ENCODE results near the gene LDHD. TPM values are rescaled to one million over a fixed set of nuclear protein-coding genes. Genes with fewer than 3 reads are reported as not detected.
A peak's percentile ranks its signal among the peaks of the same experiment; 100 is the strongest.

Gene LDHD
- total and polyA plus RNA-seq, 2 of the 13 experiments (the other 11 are each of a cell fraction or from before 2014, with no cell fraction given), result 9.1 to 9.8 TPM

DNA sequence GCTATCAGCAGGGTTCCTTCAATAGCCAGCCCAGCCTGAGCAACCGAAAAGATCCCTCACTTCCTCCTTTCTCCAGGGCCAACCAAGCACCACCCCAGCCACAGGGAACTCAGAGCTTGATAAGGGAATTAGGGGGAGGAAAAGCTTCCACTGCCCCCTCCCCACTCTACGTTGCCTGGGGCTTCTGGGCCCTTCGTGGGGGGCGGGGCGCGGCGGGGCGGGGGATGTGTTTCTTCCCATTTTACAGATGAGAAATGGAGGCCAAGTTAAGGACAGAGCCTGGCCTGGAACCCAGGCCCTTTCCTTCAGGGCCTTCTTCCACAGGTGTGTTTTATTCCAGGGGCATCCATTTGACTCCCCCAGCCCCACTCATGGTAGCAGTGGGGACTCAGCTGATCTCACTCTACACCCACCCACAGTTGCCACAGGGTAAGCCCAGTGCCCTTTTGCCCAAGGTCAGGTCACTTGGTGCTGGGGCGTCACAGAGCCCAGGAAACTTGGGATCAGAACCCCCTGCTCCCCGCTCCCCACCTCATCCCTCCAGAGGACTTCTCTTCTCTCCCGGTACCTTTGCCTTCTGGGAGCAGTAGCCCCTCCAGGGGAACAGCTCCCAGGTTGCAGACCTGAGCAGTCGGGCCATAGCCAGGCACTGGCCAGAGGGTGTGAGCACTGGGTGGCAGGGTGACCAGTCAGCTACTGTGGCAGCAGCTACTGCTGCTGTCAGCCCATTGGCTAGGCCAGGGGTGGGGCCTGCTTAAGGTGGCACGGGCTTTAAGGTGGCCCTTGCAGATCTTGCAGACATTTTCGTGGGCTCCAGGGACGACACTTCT lies at the start of gene LDHD (continued):
- TF ChIP-seq, protein P1, sequence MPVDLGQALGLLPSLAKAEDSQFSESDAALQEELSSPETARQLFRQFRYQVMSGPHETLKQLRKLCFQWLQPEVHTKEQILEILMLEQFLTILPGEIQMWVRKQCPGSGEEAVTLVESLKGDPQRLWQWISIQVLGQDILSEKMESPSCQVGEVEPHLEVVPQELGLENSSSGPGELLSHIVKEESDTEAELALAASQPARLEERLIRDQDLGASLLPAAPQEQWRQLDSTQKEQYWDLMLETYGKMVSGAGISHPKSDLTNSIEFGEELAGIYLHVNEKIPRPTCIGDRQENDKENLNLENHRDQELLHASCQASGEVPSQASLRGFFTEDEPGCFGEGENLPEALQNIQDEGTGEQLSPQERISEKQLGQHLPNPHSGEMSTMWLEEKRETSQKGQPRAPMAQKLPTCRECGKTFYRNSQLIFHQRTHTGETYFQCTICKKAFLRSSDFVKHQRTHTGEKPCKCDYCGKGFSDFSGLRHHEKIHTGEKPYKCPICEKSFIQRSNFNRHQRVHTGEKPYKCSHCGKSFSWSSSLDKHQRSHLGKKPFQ (CRISPR knock-in tag; IDR thresholded peaks at IDR 0.05; ENCODE audit: insufficient replicate concordance), result no peak
- peak; percentile 64; the same call in 1 of the 2 replicates for TF ChIP-seq ELF3 (CRISPR knock-in tag; IDR thresholded peaks at IDR 0.05)
- TF ChIP-seq MTA3 (CRISPR knock-in tag; IDR thresholded peaks at IDR 0.05), result no peak
- TF ChIP-seq ARNTL (CRISPR knock-in tag; IDR thresholded peaks at IDR 0.05), result no peak
- TF ChIP-seq PPARG (CRISPR knock-in tag; conservative IDR thresholded peaks at IDR 0.05), result no peak
- TF ChIP-seq SCMH1 (CRISPR knock-in tag; IDR thresholded peaks at IDR 0.05; ENCODE audit: borderline replicate concordance), result no peak
- TF ChIP-seq POLR2AphosphoS5 (IDR thresholded peaks at IDR 0.05; ENCODE audit: low read depth, low read length), result peak; percentile 96
- peak; percentile 76; the same call in 1 of the 2 replicates for TF ChIP-seq ZNF205 (CRISPR knock-in tag; IDR thresholded peaks at IDR 0.05)
- TF ChIP-seq, protein P2, sequence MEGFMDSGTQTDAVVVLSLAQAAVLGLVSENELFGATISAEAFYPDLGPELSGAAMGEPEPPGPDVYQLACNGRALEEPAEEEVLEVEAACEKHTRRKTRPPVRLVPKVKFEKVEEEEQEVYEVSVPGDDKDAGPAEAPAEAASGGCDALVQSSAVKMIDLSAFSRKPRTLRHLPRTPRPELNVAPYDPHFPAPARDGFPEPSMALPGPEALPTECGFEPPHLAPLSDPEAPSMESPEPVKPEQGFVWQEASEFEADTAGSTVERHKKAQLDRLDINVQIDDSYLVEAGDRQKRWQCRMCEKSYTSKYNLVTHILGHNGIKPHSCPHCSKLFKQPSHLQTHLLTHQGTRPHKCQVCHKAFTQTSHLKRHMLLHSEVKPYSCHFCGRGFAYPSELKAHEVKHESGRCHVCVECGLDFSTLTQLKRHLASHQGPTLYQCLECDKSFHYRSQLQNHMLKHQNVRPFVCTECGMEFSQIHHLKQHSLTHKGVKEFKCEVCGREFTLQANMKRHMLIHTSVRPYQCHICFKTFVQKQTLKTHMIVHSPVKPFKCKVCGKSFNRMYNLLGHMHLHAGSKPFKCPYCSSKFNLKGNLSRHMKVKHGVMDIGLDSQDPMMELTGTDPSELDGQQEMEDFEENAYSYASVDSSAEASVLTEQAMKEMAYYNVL (CRISPR knock-in tag; IDR thresholded peaks at IDR 0.05; ENCODE audit: borderline replicate concordance), result no peak
- TF ChIP-seq, protein P3, sequence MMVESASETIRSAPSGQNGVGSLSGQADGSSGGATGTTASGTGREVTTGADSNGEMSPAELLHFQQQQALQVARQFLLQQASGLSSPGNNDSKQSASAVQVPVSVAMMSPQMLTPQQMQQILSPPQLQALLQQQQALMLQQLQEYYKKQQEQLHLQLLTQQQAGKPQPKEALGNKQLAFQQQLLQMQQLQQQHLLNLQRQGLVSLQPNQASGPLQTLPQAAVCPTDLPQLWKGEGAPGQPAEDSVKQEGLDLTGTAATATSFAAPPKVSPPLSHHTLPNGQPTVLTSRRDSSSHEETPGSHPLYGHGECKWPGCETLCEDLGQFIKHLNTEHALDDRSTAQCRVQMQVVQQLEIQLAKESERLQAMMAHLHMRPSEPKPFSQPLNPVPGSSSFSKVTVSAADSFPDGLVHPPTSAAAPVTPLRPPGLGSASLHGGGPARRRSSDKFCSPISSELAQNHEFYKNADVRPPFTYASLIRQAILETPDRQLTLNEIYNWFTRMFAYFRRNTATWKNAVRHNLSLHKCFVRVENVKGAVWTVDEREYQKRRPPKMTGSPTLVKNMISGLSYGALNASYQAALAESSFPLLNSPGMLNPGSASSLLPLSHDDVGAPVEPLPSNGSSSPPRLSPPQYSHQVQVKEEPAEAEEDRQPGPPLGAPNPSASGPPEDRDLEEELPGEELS (CRISPR knock-in tag; IDR thresholded peaks at IDR 0.05), result 0 out of 2 replicates have a peak, but pooled peaks have one; percentile 10
- TF ChIP-seq ZNF430 (CRISPR knock-in tag; IDR thresholded peaks at IDR 0.05), result no peak
- no peak for TF ChIP-seq TEAD2 (CRISPR knock-in tag; IDR thresholded peaks at IDR 0.05)
- TF ChIP-seq, protein P4, sequence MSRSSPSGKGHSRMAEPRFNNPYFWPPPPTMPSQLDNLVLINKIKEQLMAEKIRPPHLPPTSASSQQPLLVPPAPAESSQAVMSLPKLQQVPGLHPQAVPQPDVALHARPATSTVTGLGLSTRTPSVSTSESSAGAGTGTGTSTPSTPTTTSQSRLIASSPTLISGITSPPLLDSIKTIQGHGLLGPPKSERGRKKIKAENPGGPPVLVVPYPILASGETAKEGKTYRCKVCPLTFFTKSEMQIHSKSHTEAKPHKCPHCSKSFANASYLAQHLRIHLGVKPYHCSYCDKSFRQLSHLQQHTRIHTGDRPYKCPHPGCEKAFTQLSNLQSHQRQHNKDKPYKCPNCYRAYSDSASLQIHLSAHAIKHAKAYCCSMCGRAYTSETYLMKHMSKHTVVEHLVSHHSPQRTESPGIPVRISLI (CRISPR knock-in tag; IDR thresholded peaks at IDR 0.05; ENCODE audit: borderline replicate concordance), result peak; percentile 15; the same call in 1 of the 2 replicates
- TF ChIP-seq ZNF343 (CRISPR knock-in tag; IDR thresholded peaks at IDR 0.05), result no peak; the same call in 1 of the 2 replicates
- TF ChIP-seq HOXA7 (CRISPR knock-in tag; IDR thresholded peaks at IDR 0.05), result no peak
- TF ChIP-seq ZSCAN12 (CRISPR knock-in tag; IDR thresholded peaks at IDR 0.05), result no peak
- TF ChIP-seq SMAD1 (CRISPR knock-in tag; IDR thresholded peaks at IDR 0.05; ENCODE audit: borderline replicate concordance, low read depth), result no peak
- peak; percentile 43; the same call in 1 of the 2 replicates for TF ChIP-seq HMG20B (CRISPR knock-in tag; conservative IDR thresholded peaks at IDR 0.05)
- peak; percentile 54; the same call in 1 of the 2 replicates for TF ChIP-seq SOX5 (CRISPR knock-in tag; IDR thresholded peaks at IDR 0.05; ENCODE audit: borderline replicate concordance)
- TF ChIP-seq, protein P5, sequence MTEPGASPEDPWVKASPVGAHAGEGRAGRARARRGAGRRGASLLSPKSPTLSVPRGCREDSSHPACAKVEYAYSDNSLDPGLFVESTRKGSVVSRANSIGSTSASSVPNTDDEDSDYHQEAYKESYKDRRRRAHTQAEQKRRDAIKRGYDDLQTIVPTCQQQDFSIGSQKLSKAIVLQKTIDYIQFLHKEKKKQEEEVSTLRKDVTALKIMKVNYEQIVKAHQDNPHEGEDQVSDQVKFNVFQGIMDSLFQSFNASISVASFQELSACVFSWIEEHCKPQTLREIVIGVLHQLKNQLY (CRISPR knock-in tag; IDR thresholded peaks at IDR 0.05), result peak; percentile 51; the same call in 1 of the 2 replicates
- no peak; the same call in 1 of the 2 replicates for TF ChIP-seq SMAD3 (CRISPR knock-in tag; IDR thresholded peaks at IDR 0.05)
- no peak for TF ChIP-seq MAF1 (CRISPR knock-in tag; IDR thresholded peaks at IDR 0.05; ENCODE audit: borderline replicate concordance)
- no peak for TF ChIP-seq HDAC6 (IDR thresholded peaks at IDR 0.05; ENCODE audit: low read depth, low read length)
